AG04450 (cell line): ENCODE measurements around the gene MIPOL1. TPM values are rescaled to one million over a fixed set of nuclear protein-coding genes. Genes with fewer than 3 reads are reported as not detected.

Source experiments
- CTCF ChIA-PET: fragments of 300-600, 350-600 bp; formaldehyde crosslinking; extraction: SDS; loops from one replicate; lab custom pipeline; 2022; ENCODE audit warnings: antibody characterized with exemption, inconsistent platforms; lab: Charles Lee
- POLR2A ChIA-PET: fragments of 350-600 bp; formaldehyde crosslinking; extraction: SDS; loops from one replicate; lab custom pipeline; 2021; ENCODE audit warnings: antibody characterized with exemption, inconsistent platforms; lab: Yijun Ruan, JAX
- DNase-seq: peaks from one replicate; pipeline ENCODE4 v3.0.0-alpha.2; 2011; ENCODE audit warnings: low read depth, low spot score
- H3K27ac ChIP-seq: one replicate; pipeline ENCODE4 v1.5.1; 2012; ENCODE audit warnings: low read depth, low read length, control low read depth
- H3K27me3 ChIP-seq: one replicate; pipeline ENCODE4 v1.6.0; 2012; ENCODE audit warnings: low read length; ENCODE audit not compliant: control insufficient read depth, insufficient read depth
- H3K4me3 ChIP-seq: 2 replicates; pipeline ENCODE4 v1.5.1; 2011; ENCODE audit warnings: mild to moderate bottlenecking, low read depth, low read length, control low read depth
- H3K9me3 ChIP-seq: 2 replicates; pipeline ENCODE4 v1.5.1; 2012; ENCODE audit warnings: low read length; ENCODE audit not compliant: control insufficient read depth, insufficient read depth
- CTCF ChIP-seq: IDR thresholded peaks from 2 replicates; pipeline ENCODE4 v1.5.1; 2011; ENCODE audit warnings: low read depth, low read length, control low read depth, inconsistent platforms
- polyA plus RNA-seq: library from polyadenylated mRNA; depleted of rRNA; stranded (reverse); fragments of >200 nt; gene quantifications from 2 replicates; pipeline ENCODE4 v1.2.3, GENCODE V29; 2011

The MIPOL1 gene
- polyA plus RNA-seq, 1 experiment = 7.0 TPM

- POLR2A ChIA-PET = no interaction called here
Measured at GRCh38 chr14:37434867-37435266, 237.1 kb downstream of the MIPOL1 start.

GRCh38 chr14:37436519-37436918 lies 238.8 kb downstream of the MIPOL1 start:
- no peak overlapping the region for H3K27ac ChIP-seq
- CTCF ChIA-PET = interaction anchor here (0.6 kb wide), 1 partner anchor 440 kb away, joined by 3 read pairs; no protein-coding TSS in a partner anchor
- no peaks in the 10 kb centered on the region for H3K9me3 ChIP-seq
- no peak overlapping the region for H3K4me3 ChIP-seq
- DNase-seq = no peak
- H3K27me3 ChIP-seq = no peaks in the 10 kb centered on the region
- no peak for TF ChIP-seq CTCF
- POLR2A ChIA-PET = no interaction called here

More at GRCh38 chr14:37434867-37435266, 237.1 kb downstream of the MIPOL1 start:
- DNase-seq = no peak
- CTCF ChIA-PET = no interaction called here
- Histone ChIP-seq H3K27ac (no peak overlapping the region), H3K27me3 (no peaks in the 10 kb centered on the region), H3K9me3 (no peaks in the 10 kb centered on the region), H3K4me3 (no peak overlapping the region)
- no peak for TF ChIP-seq CTCF

GRCh38 chr14:37437490-37437889 lies 239.8 kb downstream of the MIPOL1 start:
- Histone ChIP-seq H3K27me3 (no peaks in the 10 kb centered on the region), H3K9me3 (no peaks in the 10 kb centered on the region), H3K27ac (no peak overlapping the region), H3K4me3 (no peak overlapping the region)
- ChIA-PET POLR2A (no interaction called here), CTCF (no interaction called here)
- no peak for TF ChIP-seq CTCF
- DNase-seq = no peak

DNA sequence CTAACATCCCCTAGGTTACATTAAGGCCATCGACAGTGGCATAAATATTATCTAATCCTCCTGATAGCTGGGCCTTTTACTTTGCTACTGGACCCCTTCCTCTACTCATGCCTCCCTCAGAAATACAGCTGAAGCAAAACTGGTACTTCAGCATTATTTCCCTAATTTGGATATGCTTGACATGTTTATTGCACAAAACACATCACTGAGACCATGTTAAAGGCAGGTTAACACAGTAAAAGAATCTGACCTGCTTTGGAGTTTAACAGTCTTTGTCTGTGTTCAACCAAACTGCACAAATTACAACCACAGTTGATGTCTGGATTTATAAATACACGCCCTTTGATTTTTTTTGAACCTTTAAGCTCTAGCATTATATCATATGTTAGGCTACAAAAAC lies 240.7 kb downstream of the MIPOL1 start:
- CTCF ChIA-PET = no interaction called here
- no peak overlapping the region for H3K4me3 ChIP-seq
- DNase-seq = no peak
- H3K9me3 ChIP-seq = no peaks in the 10 kb centered on the region
- H3K27me3 ChIP-seq = no peaks in the 10 kb centered on the region
- POLR2A ChIA-PET = no interaction called here
- no peak for TF ChIP-seq CTCF
- no peak overlapping the region for H3K27ac ChIP-seq

DNA sequence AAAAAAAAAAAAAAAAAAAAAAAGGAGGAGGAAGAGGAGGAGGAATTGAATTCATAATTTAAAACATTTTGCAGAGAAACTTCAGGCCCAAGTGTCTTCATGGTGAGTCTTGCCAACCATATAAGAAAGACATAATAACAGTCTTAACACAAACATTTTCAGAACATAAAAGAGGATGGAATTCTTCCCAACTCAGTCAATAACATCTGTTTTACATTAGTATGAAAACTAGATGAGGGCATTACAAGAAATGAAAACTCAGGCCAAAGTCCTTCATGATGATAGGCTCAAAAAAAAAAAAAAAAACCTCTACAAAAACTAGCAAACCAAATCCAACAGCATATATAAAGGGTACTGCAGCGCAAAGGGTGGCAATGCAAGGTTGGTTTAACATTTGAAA lies 245.7 kb downstream of the MIPOL1 start:
- no peak for TF ChIP-seq CTCF
- DNase-seq = peak; percentile 16
- Histone ChIP-seq H3K9me3 (no peaks in the 10 kb centered on the region), H3K27me3 (no peaks in the 10 kb centered on the region), H3K27ac (no peak overlapping the region), H3K4me3 (no peak overlapping the region)
- ChIA-PET CTCF (no interaction called here), POLR2A (no interaction called here)
